ENCODE results near the gene NR1H3. TPM values are rescaled to one million over a fixed set of nuclear protein-coding genes. Genes with fewer than 3 reads are reported as not detected.

NR1H3 gene
- total and polyA plus RNA-seq, 9 donors, result 18.0 to 39.7 (median 27.3) TPM

DNA sequence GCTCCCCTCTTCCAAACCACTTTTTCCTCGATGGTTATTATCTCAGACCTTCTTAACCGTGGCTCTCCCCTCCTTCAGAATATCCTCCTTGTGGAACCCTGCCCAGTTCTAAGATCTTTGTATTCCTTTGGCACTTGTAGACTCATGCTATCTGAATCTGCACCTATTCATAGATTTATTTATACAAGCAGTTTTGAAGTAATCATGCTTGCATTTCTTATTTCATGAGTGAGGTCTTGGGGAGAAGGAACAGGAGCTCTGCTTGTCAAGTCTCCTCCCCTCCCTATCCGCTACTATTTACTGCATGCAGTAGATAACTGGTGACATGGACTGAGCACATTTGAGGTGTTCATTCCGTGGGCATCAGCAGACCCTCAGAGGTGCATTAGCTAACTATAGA lies 6.7 kb downstream of the NR1H3 start:
- no peak overlapping the region for H3K4me3 ChIP-seq
- no peaks in the 10 kb centered on the region for H3K36me3 ChIP-seq
- H3K9me3 ChIP-seq, result no peaks in the 10 kb centered on the region
- H3K27me3 ChIP-seq, result no peaks in the 10 kb centered on the region
- TF ChIP-seq POLR2A (IDR thresholded peaks at IDR 0.05) (no peak), EP300 (IDR thresholded peaks at IDR 0.05) (no peak)
- H3K27ac ChIP-seq, result no peak overlapping the region
- 64 to 70% (median 69%) methylated on average over 4 of the region's 4 CpGs for WGBS, 3 donors
- no peaks in the 10 kb centered on the region for H3K4me1 ChIP-seq (ENCODE audit: insufficient read depth)
- no peak for DNase-seq
- intact Hi-C loops (cut with DNase I), result loop anchor here in 1 of 4 donors (5.0 to 10.0 kb wide), 2 partner anchors 47 to 90 kb away; partner anchors contain the start of gene MYBPC3

- no peaks in the 10 kb centered on the region for H3K36me3 ChIP-seq
- intact Hi-C loops (cut with DNase I), result loop anchor here in 2 of 4 donors (5.0 to 10.0 kb wide), 2 partner anchors 87 to 91 kb away; partner anchors contain the start of genes ARFGAP2 (in 1 of the 2) and MYBPC3 (in 1 of the 2)
- DNase-seq, result no peak
- H3K4me1 ChIP-seq (ENCODE audit: insufficient read depth), result peaks cover 1% of the 10 kb centered on the region
- no peaks in the 10 kb centered on the region for H3K9me3 ChIP-seq
- no peak for TF ChIP-seq CTCF (IDR thresholded peaks at IDR 0.05)
- no peak for TF ChIP-seq POLR2A (IDR thresholded peaks at IDR 0.05)
- no peak for TF ChIP-seq EP300 (IDR thresholded peaks at IDR 0.05)
- no peaks in the 10 kb centered on the region for H3K27me3 ChIP-seq
- no peak overlapping the region for H3K4me3 ChIP-seq
- 64 to 68% (median 67%) methylated on average over 6 of the region's 6 CpGs for WGBS, 3 donors
- H3K27ac ChIP-seq, result no peak overlapping the region
Observed at GRCh38 chr11:47267876-47268275, 10.1 kb downstream of the NR1H3 start.

- H3K4me1 ChIP-seq (ENCODE audit: insufficient read depth), result peaks cover 1% of the 10 kb centered on the region
- H3K27ac ChIP-seq, result peak overlapping the region; percentile 80 to 98
- no peaks in the 10 kb centered on the region for H3K36me3 ChIP-seq
- intact Hi-C loops (cut with DNase I), result loop anchor here in 2 of 4 donors (5.0 to 10.0 kb wide), 2 partner anchors 86 to 91 kb away; partner anchors contain the start of genes ARFGAP2 (in 1 of the 2) and MYBPC3 (in 1 of the 2)
- H3K9me3 ChIP-seq, result no peaks in the 10 kb centered on the region
- no peaks in the 10 kb centered on the region for H3K27me3 ChIP-seq
- no peak for DNase-seq
- peak overlapping the region; percentile 88 for H3K4me3 ChIP-seq
- 31 to 49% (median 32%) methylated on average over 13 of the region's 13 CpGs for WGBS, 3 donors
- TF ChIP-seq POLR2A (IDR thresholded peaks at IDR 0.05) (no peak), CTCF (IDR thresholded peaks at IDR 0.05) (no peak), EP300 (IDR thresholded peaks at IDR 0.05) (no peak)
Observed at GRCh38 chr11:47268448-47269001, 10.7 kb downstream of the NR1H3 start.

DNA sequence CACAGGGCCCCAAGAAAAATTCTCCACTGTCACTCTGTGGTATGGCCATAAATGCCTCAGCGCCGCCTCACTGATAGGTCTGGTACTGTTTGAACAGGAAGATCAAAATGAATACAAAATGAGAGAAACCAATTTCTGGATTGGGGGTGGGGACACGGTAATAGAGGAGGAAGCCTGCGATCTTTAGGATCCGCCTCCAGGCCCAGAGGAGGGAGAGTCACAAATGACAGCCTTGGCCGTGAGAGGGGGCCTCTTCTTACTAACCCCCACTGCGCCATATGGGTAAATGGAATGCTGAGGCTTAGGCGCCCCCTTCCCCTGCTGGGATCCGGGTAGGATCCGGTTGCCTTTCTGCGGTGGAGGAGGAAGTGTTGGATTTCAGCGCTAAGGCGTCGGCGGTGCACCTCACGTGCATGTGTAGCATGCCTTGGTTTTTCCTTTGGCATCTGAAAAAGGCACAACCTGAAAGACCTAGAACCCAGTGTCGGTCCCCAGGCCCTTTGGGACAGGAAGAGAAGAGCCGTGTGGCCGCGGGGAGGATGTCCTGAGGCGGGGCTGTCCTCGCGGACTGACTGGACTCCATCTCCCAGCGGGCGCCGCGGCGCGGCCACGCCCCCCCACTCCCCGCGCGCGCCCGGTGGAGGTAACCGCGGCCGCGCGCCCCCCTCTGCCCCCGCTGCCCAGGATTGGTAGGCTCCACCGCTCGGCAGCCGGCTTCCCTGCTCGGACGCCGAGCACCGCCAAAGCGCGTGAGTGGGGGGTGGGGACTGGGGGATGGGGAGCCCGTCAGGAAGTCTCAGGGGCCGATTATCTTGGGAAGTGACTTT lies 11.4 kb downstream of the NR1H3 start:
- Histone ChIP-seq H3K36me3 (no peaks in the 10 kb centered on the region), H3K4me1 (ENCODE audit: insufficient read depth) (peaks cover 1% of the 10 kb centered on the region), H3K27me3 (no peaks in the 10 kb centered on the region), H3K27ac (peak overlapping the region; percentile 80 to 98), H3K4me3 (peak overlapping the region; percentile 88), H3K9me3 (no peaks in the 10 kb centered on the region)
- no peak for TF ChIP-seq EP300 (IDR thresholded peaks at IDR 0.05)
- TF ChIP-seq POLR2A (IDR thresholded peaks at IDR 0.05), result peak; percentile 34
- TF ChIP-seq CTCF (IDR thresholded peaks at IDR 0.05), result peak in 2 of 3 donors; percentile 15 to 34
- intact Hi-C loops (cut with DNase I), result loop anchor here in 2 of 4 donors (5.0 to 10.0 kb wide), 2 partner anchors 86 to 92 kb away; partner anchors contain the start of genes ARFGAP2 (in 1 of the 2) and MYBPC3 (in 1 of the 2)
- DNase-seq, result peak; percentile 91 to 94 (median 93)
- 0 to 1% (median 1%) methylated on average over 40 to 52 of the region's 52 CpGs for WGBS, 3 donors
